ENCODE measurements around the gene DICER1. TPM values are rescaled to one million over a fixed set of nuclear protein-coding genes. Genes with fewer than 3 reads are reported as not detected.

DICER1 gene
- total RNA-seq, 1 experiment from 2014 or later = 11.2 TPM

DNA sequence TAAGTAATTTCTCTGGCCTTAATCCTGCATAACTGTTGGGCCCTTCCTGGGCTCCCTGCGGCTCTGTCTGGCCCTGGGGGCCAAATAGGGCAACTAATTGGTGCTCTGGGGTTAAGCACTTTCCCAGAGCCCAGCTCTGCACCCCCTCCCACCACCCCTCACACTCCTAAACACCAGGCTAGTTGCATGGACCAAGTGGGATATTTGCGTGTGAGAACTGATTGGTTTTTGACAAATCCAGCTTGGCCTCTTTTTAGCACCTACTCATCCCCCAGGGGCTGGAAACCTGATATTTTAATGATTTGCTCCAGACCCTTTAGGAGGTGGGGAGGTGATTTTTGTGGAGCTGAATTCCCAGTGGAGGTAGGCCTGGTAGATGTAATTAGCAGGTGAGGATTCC is 91.9 kb downstream of the DICER1 start:
- Histone ChIP-seq H3K36me3 (no peaks in the 10 kb centered on the region), H3K27me3 (no peaks in the 10 kb centered on the region), H3K4me3 (no peak overlapping the region), H3K9me3 (no peaks in the 10 kb centered on the region)
- DNase-seq = no peak

DNA sequence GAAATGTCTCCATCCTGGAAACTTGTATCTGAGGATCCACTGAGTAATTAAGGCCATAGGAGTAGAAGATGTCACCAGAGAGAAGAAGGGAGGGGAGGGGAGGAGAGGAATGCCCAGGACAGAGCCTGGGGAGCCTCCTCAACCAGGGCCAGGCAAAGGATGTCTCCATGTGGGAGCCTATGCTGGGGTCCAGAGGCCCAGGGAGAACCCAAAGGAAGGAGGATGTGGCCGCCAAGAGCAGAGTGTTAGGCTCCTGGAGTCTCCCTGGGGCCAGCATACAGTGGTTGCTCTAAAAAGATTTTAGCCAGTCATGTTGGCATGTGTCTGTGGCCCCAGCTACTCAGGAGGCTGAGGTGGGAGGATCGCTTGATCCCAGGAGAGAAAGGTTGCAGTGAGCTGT is 92.6 kb downstream of the DICER1 start:
- Histone ChIP-seq H3K36me3 (no peaks in the 10 kb centered on the region), H3K27me3 (no peaks in the 10 kb centered on the region), H3K4me3 (no peak overlapping the region), H3K9me3 (no peaks in the 10 kb centered on the region)
- no peak for DNase-seq

DNA sequence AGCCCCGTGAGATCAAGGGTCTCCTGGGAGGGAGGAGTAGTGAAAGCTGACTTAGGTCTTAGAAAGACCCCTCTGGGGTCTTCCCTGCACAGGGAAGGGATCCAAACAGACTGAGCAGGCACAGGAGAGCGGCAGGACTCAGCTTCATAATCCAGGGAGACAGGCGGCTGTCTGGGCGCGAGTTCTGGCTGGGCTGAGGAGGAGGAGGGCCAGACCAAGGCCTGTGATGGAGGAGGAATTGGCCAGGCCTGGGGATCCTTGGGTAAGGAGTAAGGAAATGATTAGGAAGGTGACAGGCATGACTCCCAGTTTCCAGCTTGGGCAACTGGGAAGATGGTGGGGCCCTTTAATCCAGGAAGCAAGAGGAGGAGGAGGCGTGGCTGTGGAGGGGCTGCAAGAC is 93.1 kb downstream of the DICER1 start:
- DNase-seq = no peak
- H3K27me3 ChIP-seq = no peaks in the 10 kb centered on the region
- H3K9me3 ChIP-seq = no peaks in the 10 kb centered on the region

DNA sequence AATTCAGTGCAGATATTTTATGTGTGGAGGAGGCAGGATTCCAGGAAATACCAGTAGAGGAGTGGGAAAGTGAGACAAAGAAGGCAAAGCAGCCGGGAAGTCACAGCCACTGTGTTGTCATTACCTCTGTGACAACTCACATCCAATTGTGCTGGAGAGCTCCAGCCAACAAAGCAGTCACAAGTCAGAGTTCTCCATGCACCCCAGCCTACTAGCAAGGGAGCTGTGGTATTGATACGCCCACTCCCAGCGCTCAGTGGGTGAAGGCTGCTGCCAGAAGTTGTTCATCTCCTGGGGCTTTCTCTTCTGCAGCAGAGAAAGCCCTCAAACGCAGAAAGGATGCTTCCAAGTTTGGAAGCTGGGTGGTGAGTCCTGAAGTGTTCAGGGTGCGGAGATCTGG is 93.9 kb downstream of the DICER1 start:
- no peaks in the 10 kb centered on the region for H3K36me3 ChIP-seq
- H3K4me3 ChIP-seq = no peak overlapping the region
- no peaks in the 10 kb centered on the region for H3K27me3 ChIP-seq
- no peaks in the 10 kb centered on the region for H3K9me3 ChIP-seq
- DNase-seq = no peak

More for the DNA sequence above, 93.1 kb downstream of the DICER1 start:
- Histone ChIP-seq H3K4me3 (no peak overlapping the region), H3K36me3 (no peaks in the 10 kb centered on the region)

DNA sequence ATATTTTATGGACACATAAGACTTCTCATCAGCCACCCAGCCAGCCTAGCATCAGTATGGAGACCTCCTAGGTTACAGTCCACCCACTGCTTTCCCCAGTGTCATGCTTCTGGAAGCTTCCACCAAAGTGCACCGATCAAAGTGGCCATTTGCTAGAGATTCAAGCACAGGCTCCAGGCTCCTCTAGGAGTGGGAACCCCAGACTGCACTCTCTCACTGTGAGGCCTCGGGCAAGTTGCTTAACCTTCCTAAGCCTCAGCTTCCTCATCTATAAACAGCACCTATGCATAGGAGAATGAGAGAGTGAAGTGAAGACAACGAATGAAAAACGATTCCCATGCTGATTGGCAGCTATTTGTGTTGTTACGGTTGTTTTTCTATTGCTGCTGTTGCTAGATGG is 94.4 kb downstream of the DICER1 start:
- H3K4me3 ChIP-seq = no peak overlapping the region
- no peaks in the 10 kb centered on the region for H3K36me3 ChIP-seq
- DNase-seq = no peak
- no peaks in the 10 kb centered on the region for H3K9me3 ChIP-seq
- H3K27me3 ChIP-seq = no peaks in the 10 kb centered on the region

DNA sequence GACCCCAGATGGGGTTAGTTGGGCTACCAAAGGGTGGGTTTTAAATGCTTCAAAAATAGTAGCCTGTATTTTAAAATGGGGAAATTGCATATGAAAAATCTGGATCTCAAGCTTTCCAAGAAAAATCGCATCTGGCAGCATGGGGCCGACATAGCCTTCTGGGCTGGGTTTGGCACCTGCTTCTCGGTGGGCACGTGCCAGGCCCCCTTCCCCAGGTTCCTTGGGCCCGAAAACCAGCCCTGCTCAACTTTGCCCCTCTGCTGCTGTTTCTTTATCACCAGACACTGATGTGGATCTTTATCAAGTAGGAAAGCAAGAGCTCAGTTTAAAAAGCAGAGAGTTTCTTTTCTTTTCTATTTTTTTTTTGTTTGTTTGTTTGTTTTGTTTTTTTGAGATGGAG is 95.1 kb downstream of the DICER1 start:
- Histone ChIP-seq H3K4me3 (no peak overlapping the region), H3K27me3 (no peaks in the 10 kb centered on the region), H3K36me3 (no peaks in the 10 kb centered on the region), H3K9me3 (no peaks in the 10 kb centered on the region)
- no peak for DNase-seq

DNA sequence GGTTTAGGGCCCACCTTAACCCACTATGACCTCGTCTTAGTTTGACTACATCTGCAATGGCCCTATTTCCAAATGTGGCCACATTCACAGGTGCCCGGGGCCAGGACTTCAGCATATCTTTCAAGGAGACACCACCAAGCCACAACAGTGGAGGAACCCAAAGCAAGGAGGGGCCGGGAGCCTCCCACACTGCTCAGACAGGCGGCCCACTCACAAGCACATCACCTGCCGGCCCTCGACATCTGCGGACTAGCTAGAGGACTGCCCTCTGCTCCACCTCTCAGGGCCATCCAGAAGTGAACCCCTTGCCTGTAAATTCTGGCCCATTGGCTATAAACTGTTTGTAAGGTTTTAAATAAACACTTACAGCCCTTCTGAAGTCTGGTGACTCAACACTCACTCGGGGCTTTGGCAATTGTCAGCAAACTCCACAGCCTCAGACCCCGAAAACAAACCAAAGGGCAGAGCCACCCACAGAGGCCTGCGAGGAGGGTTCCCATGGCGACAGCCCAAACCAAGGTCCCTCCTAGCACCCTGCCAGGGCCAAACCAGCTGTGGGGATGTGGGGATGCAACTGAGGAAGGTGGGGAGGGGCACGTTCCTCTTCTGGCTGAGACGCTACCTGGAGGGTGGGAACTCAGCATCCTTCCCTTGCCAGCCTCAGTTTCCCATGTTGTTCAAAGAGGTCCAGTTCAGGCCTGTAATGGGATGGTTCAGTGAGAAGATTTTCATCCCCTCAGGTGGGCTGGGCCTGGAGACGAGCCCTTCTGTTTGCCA is 95.8 kb downstream of the DICER1 start:
- H3K36me3 ChIP-seq = no peaks in the 10 kb centered on the region
- no peak overlapping the region for H3K4me3 ChIP-seq
- H3K9me3 ChIP-seq = no peaks in the 10 kb centered on the region
- no peak for DNase-seq
- no peaks in the 10 kb centered on the region for H3K27me3 ChIP-seq

DNA sequence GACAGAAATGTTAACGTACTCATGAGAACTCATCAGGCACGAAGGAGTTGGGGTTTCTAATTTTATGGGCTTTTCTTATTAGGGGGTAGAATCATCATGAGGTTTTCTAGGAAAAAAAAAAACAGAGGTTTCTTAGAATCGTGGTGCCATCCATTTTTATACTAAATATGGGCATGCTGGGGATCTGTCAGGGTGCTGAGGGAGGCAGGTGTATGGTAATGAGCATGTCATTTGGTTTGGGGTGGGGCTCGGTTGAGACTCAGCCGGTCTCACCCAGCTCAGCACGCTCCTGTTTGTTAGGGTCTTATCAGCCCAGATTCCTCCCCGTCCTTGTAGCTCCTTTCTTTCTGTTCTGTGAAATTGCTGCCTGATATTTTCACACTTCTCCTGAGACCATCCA is 98.2 kb downstream of the DICER1 start:
- Histone ChIP-seq H3K36me3 (no peaks in the 10 kb centered on the region), H3K27me3 (no peaks in the 10 kb centered on the region), H3K4me3 (no peak overlapping the region), H3K9me3 (no peaks in the 10 kb centered on the region)
- DNase-seq = no peak

DNA sequence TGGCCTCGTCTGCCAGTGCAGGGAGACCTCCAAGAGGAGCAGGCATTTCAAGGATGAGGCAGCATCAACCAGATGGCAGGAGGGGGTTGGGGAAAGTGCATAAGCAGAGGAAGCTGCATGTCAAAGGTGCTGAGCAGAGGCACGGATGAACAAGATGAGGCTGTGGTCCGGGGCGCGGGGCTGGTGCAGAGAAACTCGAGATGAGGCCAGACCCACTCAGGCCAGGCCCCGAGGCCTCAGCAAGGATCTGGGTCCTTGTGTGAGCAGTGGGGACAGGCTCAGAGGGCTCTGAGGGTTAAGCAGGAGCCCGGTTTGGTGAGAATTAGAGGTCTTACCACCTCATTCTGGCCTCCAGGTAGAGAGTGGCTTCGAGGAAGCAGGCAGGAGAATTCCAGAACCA is 98.8 kb downstream of the DICER1 start:
- no peaks in the 10 kb centered on the region for H3K27me3 ChIP-seq
- H3K36me3 ChIP-seq = no peaks in the 10 kb centered on the region
- no peaks in the 10 kb centered on the region for H3K9me3 ChIP-seq
- no peak for DNase-seq
- H3K4me3 ChIP-seq = no peak overlapping the region

DNA sequence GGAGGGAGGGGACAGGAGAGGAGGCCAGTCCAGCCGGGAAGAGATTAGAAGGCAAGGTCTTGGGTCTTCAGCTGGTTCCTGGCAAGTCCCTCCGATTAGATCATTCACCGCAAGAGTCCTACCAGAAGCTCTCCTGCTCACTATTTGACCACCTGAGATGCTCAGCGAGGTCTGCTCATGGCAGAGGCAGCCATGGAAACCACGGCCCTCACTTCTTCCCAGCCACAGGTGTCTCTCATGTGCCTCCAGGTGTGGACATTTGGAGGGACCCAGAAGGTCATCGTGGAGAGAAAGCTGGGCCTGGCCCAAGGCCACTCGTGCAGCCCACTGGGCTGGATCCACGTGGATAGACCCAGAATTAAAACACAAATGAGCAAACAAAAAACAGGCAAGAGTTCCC is 99.5 kb downstream of the DICER1 start:
- Histone ChIP-seq H3K9me3 (no peaks in the 10 kb centered on the region), H3K4me3 (no peak overlapping the region), H3K27me3 (no peaks in the 10 kb centered on the region), H3K36me3 (no peaks in the 10 kb centered on the region)
- no peak for DNase-seq

DNA sequence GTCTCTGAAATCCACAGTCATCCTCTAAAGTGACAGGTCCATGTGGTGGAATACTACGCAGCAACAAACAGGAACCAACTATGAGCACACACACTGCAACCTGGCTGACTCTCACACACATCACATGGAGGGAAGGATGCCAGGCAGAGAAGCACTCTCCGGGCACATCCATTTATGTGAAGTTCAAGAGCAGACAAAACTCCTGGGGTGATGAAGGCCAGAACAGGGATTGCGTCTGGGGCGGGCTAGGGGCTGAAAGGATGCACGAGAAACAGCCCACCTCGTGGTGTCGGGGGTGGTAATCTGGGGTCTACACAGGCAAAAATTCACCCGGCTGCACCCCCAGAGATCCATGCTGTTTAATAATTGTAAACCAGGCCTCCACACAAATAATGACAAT is 100.2 kb downstream of the DICER1 start:
- Histone ChIP-seq H3K4me3 (no peak overlapping the region), H3K9me3 (no peaks in the 10 kb centered on the region), H3K36me3 (no peaks in the 10 kb centered on the region), H3K27me3 (no peaks in the 10 kb centered on the region)
- no peak for DNase-seq

DNA sequence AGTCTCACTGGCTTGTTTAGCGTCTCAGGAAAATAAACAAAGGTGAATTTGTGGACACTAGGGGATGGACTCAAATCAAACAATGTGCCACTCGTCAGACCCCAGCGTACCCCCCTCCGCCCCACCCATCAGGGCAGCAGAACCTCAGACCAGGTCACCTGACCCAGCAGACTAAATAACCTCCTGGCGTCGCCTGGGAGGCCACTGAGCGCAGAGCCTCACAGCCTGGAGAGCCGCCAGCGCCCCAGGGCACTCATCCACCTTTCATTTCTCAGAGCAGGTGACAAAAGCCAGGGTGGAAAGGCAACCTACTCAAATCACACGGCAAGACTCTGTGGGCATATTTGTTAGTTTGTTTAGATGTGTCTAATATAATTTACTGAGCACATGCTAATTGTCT is 100.9 kb downstream of the DICER1 start:
- no peak for DNase-seq
- no peak overlapping the region for H3K4me3 ChIP-seq
- no peaks in the 10 kb centered on the region for H3K27me3 ChIP-seq
- H3K36me3 ChIP-seq = no peaks in the 10 kb centered on the region
- H3K9me3 ChIP-seq = no peaks in the 10 kb centered on the region

DNA sequence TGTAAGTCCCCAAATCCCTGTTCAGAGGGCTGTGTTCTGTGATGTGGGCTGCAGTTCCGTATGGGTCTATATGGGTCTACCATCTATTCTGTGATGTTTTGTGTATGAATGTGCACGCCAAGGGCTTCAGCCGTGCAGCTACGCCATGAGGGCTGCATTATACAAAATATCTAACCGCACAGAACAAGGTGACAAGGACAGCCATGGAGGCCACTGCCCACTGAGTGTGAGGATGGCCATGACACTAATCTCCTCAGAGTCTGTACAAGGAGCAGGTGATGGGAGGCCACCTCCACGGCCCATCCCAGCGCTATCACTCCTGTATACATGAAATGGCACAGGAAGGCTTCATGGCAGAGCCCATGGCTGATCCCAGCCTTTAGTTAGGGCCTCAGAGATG is 102.0 kb downstream of the DICER1 start:
- H3K27me3 ChIP-seq = no peaks in the 10 kb centered on the region
- no peak for DNase-seq
- H3K9me3 ChIP-seq = no peaks in the 10 kb centered on the region
- H3K36me3 ChIP-seq = no peaks in the 10 kb centered on the region
- H3K4me3 ChIP-seq = no peak overlapping the region

DNA sequence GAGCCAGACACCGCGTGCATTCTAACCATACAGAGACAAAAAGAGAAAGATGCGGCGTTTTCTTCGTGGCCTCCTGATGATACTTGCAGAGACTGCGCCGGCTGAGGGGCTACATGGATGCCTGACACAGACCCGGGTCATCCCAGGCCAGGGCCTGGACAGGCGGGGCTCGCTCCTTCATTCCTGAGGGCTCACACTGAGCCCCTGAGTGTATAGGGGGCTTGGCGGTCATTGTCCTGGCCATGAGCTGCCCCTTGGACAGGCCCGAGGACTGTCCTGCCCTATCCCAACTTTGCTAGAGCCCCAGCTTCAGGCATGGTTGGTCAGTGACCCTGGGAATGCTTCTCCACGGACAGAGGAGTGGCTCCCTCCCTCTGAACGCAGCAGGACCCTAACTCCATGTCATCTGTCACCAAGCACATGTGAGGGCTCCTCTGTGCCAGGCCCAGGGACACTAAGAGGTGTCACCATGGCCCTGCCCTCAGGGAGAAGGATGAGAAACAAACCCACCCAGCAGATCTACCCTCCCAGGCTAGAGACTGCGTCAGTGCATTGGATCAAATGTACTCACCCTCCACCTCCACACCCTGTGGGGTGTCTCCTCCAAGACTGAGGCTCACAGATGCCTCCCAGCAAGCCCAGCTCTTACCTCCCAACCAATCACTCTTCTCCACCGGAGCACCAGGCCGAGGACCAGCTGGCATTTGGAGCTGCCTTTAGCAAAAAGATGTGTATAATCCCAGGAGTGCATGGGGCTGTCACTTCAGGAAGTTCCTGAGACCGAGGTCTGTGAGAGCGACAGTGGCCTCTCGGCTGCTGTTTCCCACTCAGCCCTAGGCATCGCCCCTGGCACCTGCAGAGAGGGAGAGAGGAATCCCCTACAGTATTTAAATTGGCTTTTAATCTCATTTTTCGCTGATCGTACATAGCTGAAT is 102.7 kb downstream of the DICER1 start:
- Histone ChIP-seq H3K4me3 (no peak overlapping the region), H3K9me3 (no peaks in the 10 kb centered on the region), H3K36me3 (no peaks in the 10 kb centered on the region), H3K27me3 (no peaks in the 10 kb centered on the region)
- DNase-seq = no peak

DNA sequence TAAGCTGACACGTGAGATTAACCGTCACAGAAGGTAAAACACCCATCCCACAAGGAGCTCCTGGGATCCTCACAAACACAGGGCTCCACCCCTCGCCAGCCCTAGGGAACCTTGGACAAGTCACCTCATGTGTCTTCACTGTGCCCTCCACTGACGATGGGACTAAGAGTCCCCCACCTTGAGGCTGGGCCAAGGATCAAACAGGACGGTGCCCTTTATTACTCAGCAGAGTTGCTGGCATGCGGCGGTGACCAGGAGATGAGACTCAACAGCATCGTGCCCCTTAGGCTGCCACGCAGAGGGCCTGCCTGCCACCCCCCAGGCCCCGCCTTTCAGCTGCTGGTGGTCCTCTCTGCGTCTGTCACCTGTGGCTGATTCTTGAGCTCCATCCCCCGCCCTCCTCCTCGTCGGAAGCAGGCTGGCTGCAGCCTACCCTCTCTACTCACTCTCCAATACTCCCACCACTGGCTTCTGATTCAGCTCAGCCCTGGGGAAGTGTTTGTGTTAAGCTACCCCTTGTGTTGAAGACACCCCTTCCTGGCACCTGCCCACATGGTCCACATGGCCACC is 105.2 kb downstream of the DICER1 start:
- Histone ChIP-seq H3K36me3 (no peaks in the 10 kb centered on the region), H3K9me3 (no peaks in the 10 kb centered on the region), H3K4me3 (no peak overlapping the region), H3K27me3 (no peaks in the 10 kb centered on the region)
- DNase-seq = no peak

DNA sequence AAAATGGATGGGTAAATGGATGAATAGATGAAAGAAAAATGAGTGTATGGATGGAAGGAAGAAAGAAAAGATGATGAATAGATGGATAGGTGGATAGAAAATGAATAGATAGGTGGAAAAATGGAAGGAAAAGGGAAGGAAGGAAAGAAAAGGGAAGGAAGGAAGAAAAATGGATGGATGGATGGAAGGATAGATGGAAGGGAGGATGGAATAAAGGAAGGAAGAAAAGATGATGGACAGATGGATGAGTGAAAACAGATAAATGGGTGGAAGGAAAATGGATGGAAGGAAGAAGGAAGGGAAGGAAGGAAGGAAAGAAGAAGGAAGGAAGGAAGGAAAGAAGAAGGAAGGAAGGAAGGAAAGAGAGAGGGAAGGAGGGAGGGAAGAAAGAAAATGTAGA is 107.4 kb downstream of the DICER1 start:
- no peak for DNase-seq
- Histone ChIP-seq H3K36me3 (no peaks in the 10 kb centered on the region), H3K9me3 (no peaks in the 10 kb centered on the region), H3K4me3 (no peak overlapping the region), H3K27me3 (no peaks in the 10 kb centered on the region)

DNA sequence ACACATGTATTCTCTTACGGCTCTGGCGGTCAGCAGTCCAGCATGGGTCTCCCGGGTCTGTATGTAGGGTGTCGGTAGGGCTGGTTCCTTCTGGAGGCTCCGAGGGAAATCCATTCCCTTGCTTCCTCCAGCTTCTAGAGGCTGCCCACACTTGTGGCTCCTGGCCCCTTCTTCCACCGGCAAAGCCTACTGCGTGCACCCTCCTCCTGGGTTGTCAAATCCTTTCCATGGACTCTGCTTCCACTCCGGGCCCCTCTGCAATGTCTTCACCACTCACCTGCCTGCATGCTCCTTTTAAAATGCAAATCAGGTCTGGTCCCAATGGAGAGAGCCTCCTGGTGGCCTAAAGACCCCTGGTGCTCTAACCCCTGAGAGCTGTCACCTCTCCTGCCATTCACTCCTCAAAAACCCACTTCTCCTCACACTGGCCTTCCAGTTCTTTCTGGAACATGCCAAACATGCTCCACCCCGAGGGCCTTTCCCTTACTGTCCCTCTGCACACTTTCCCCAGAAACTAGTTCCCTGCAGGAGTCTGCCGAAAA is 108.5 kb downstream of the DICER1 start:
- DNase-seq = no peak
- H3K36me3 ChIP-seq = no peaks in the 10 kb centered on the region
- no peaks in the 10 kb centered on the region for H3K27me3 ChIP-seq

More for the DNA sequence above, 108.5 kb downstream of the DICER1 start:
- H3K9me3 ChIP-seq = no peaks in the 10 kb centered on the region
- H3K4me3 ChIP-seq = no peak overlapping the region
